H9 (cell line): ENCODE results near the gene NECAB2. TPM values are rescaled to one million over a fixed set of nuclear protein-coding genes. Genes with fewer than 3 reads are reported as not detected.
A peak's percentile ranks its signal among the peaks of the same experiment; 100 is the strongest.

Source experiments
- DNase-seq: peaks from one replicate; pipeline ENCODE4 v3.0.0-alpha.2; 2017
- H2AFZ ChIP-seq: one replicate; pipeline ENCODE4 v1.6.1; 2013; ENCODE audit warnings: mild to moderate bottlenecking, low read length, control low read depth, moderate library complexity
- H2AK5ac ChIP-seq: 2 replicates; pipeline ENCODE4 v1.6.1; 2013; ENCODE audit warnings: low read length, control low read depth, mixed read lengths; ENCODE audit not compliant: insufficient read length
- H2BK120ac ChIP-seq: one replicate; pipeline ENCODE4 v1.6.1; 2013; ENCODE audit warnings: low read depth, mild to moderate bottlenecking, low read length, control low read depth, inconsistent platforms; ENCODE audit not compliant: poor library complexity, severe bottlenecking
- H2BK12ac ChIP-seq: 2 replicates; pipeline ENCODE4 v1.6.1; 2013; ENCODE audit warnings: low read length, control low read depth, mixed read lengths, low read depth; ENCODE audit not compliant: insufficient read length
- H2BK15ac ChIP-seq: 2 replicates; pipeline ENCODE4 v1.6.1; 2013; ENCODE audit warnings: low read depth, low read length, control low read depth
- H2BK20ac ChIP-seq: one replicate; pipeline ENCODE4 v1.6.1; 2013; ENCODE audit warnings: low read depth, mild to moderate bottlenecking, low read length, control low read depth, inconsistent platforms; ENCODE audit not compliant: poor library complexity, severe bottlenecking
- H2BK5ac ChIP-seq: 2 replicates; pipeline ENCODE4 v1.6.1; 2013; ENCODE audit warnings: low read length, control low read depth, mixed read lengths; ENCODE audit not compliant: insufficient read length
- H3K14ac ChIP-seq: 2 replicates; pipeline ENCODE4 v1.6.1; 2013; ENCODE audit warnings: low read length, control low read depth; ENCODE audit not compliant: insufficient read depth
- H3K18ac ChIP-seq: 2 replicates; pipeline ENCODE4 v1.6.1; 2013; ENCODE audit warnings: low read depth, mild to moderate bottlenecking, mixed read lengths, low read length, control low read depth; ENCODE audit not compliant: insufficient read length
- H3K23ac ChIP-seq: 2 replicates; pipeline ENCODE4 v1.6.1; 2013; ENCODE audit warnings: low read length, control low read depth, mixed read lengths, low read depth; ENCODE audit not compliant: insufficient read length
- H3K23me2 ChIP-seq: 2 replicates; pipeline ENCODE4 v1.6.1; 2013; ENCODE audit warnings: low read depth, mild to moderate bottlenecking, mixed read lengths, low read length, control low read depth; ENCODE audit not compliant: insufficient read length, poor library complexity, severe bottlenecking
- H3K27ac ChIP-seq: 2 replicates; pipeline ENCODE4 v1.5.1; 2013; ENCODE audit warnings: low read length, control low read depth, mixed read lengths, low read depth; ENCODE audit not compliant: insufficient read length
- H3K27me3 ChIP-seq: 2 replicates; pipeline ENCODE4 v1.6.1; 2013; ENCODE audit warnings: low read length, control low read depth, inconsistent platforms; ENCODE audit not compliant: insufficient read depth
- H3K4ac ChIP-seq: 2 replicates; pipeline ENCODE4 v1.6.1; 2013; ENCODE audit warnings: low read depth, mild to moderate bottlenecking, control low read depth, inconsistent platforms, low read length, moderate library complexity
- H3K4me1 ChIP-seq: 2 replicates; pipeline ENCODE4 v1.6.1; 2013; ENCODE audit warnings: low read length, control low read depth, inconsistent platforms; ENCODE audit not compliant: insufficient read depth
- H3K4me2 ChIP-seq: 2 replicates; pipeline ENCODE4 v1.6.1; 2013; ENCODE audit warnings: low read length, control low read depth, mixed read lengths; ENCODE audit not compliant: insufficient read length, insufficient read depth
- H3K56ac ChIP-seq: 2 replicates; pipeline ENCODE4 v1.6.1; 2013; ENCODE audit warnings: low read depth, mild to moderate bottlenecking, mixed read lengths, low read length, control low read depth; ENCODE audit not compliant: insufficient read length
- H3K79me1 ChIP-seq: 2 replicates; pipeline ENCODE4 v1.6.1; 2013; ENCODE audit warnings: low read depth, mild to moderate bottlenecking, moderate library complexity, low read length, control low read depth, inconsistent platforms; ENCODE audit not compliant: insufficient read depth, poor library complexity, severe bottlenecking
- H3K79me2 ChIP-seq: 2 replicates; pipeline ENCODE4 v1.6.1; 2013; ENCODE audit warnings: low read length, control low read depth, inconsistent platforms; ENCODE audit not compliant: insufficient read depth
- H3K9ac ChIP-seq: 2 replicates; pipeline ENCODE4 v1.6.1; 2013; ENCODE audit warnings: low read length, control low read depth, mixed read lengths; ENCODE audit not compliant: insufficient read length; ENCODE audit errors: extremely low read depth
- H3K9me3 ChIP-seq: one replicate; pipeline ENCODE4 v1.6.1; 2013; ENCODE audit warnings: low read depth, low read length, inconsistent platforms; ENCODE audit not compliant: control insufficient read depth
- H3T11ph ChIP-seq: one replicate; pipeline ENCODE4 v1.6.1; 2013; ENCODE audit warnings: mild to moderate bottlenecking, low read length, control low read depth, inconsistent platforms
- H4K20me1 ChIP-seq: one replicate; pipeline ENCODE4 v1.6.1; 2013; ENCODE audit not compliant: control insufficient read depth, insufficient read length, insufficient read depth
- H4K5ac ChIP-seq: 2 replicates; pipeline ENCODE4 v1.6.1; 2013; ENCODE audit warnings: low read depth, mild to moderate bottlenecking, mixed read lengths, low read length, control low read depth; ENCODE audit not compliant: insufficient read length
- H4K8ac ChIP-seq: replicated peaks from 2 replicates; pipeline ENCODE4 v1.6.1; 2013; ENCODE audit warnings: low read length, control low read depth, mixed read lengths, low read depth; ENCODE audit not compliant: insufficient read length
- H4K91ac ChIP-seq: 2 replicates; pipeline ENCODE4 v1.6.1; 2013; ENCODE audit warnings: low read depth, mild to moderate bottlenecking, moderate library complexity, mixed read lengths, low read length, control low read depth; ENCODE audit not compliant: insufficient read length
- H3K27ac Mint-ChIP-seq, 3 experiments: 2 replicates in 2 of 3; 3 replicates in 1 of 3; pipeline ENCODE4 v1.8.0; 2020 to 2021; ENCODE audit warnings: mixed read lengths in 3 of 3, mild to moderate bottlenecking in 1 of 3, moderate library complexity in 1 of 3
- H3K27me3 Mint-ChIP-seq: 2 replicates; pipeline ENCODE4 v1.8.0; 2021; ENCODE audit warnings: low read depth, mild to moderate bottlenecking, moderate library complexity, mixed read lengths
- H3K36me3 Mint-ChIP-seq, 3 experiments: 2 replicates in 2 of 3; 3 replicates in 1 of 3; pipeline ENCODE4 v1.8.0; 2020 to 2021; ENCODE audit warnings: low read depth in 3 of 3, mixed read lengths in 3 of 3; ENCODE audit not compliant: insufficient read depth in 1 of 3
- H3K4me1 Mint-ChIP-seq, 2 experiments: 2 replicates each; pipeline ENCODE4 v1.8.0; 2020; ENCODE audit warnings: mixed read lengths in 2 of 2
- H3K4me3 Mint-ChIP-seq, 2 experiments: 2 replicates in 1 of 2; 3 replicates in 1 of 2; pipeline ENCODE4 v1.8.0; 2020 to 2021; ENCODE audit warnings: mild to moderate bottlenecking in 2 of 2, mixed read lengths in 2 of 2, moderate library complexity in 1 of 2
- H3K9me3 Mint-ChIP-seq, 2 experiments: 2 replicates in 1 of 2; 3 replicates in 1 of 2; pipeline ENCODE4 v1.8.0; 2020; ENCODE audit warnings: mild to moderate bottlenecking in 2 of 2, mixed read lengths in 2 of 2, moderate library complexity in 1 of 2
- CTCF ChIP-seq: fragments of 200-600 bp; sonication (generic); conservative IDR thresholded peaks from 3 replicates; pipeline ENCODE4 v1.8.0; 2021; ENCODE audit warnings: antibody characterized with exemption, mild to moderate bottlenecking
- WGBS: extraction: QIAGEN DNeasy Blood & Tissue Kit; methylation state at CpG from one replicate; pipeline ENCODE4 v1.1.7; 2013; ENCODE audit warnings: missing lambda C conversion rate, low lambda C conversion rate, mixed read lengths; ENCODE audit not compliant: insufficient read length; ENCODE audit errors: extremely low coverage; 5-methylcytosine and 5-hydroxymethylcytosine counted together
- total RNA-seq: library from RNA; stranded (reverse); gene quantifications from 2 replicates; pipeline ENCODE4 v1.2.1, GENCODE V29; 2021

NECAB2 gene
- total RNA-seq, 1 experiment from 2014 or later: 12.6 TPM

GRCh38 chr16:83933885-83934683 is 34.0 kb upstream of the NECAB2 start:
- Histone ChIP-seq H2BK20ac (no peak overlapping the region), H3K23ac (no peak overlapping the region), H2BK5ac (no peak overlapping the region), H4K8ac (no peak overlapping the region), H3K4ac (no peak overlapping the region), H3K14ac (no peak overlapping the region), H3K9me3 (no peaks in the 10 kb centered on the region), H3K23me2 (no peaks in the 10 kb centered on the region), H3K9ac (no peak overlapping the region), H3K4me1 (no peaks in the 10 kb centered on the region), H2BK12ac (no peak overlapping the region), H3K4me2 (no peak overlapping the region), H3K27ac (no peak overlapping the region), H4K20me1 (no peaks in the 10 kb centered on the region), H3K18ac (no peak overlapping the region), H3K56ac (no peak overlapping the region), H4K5ac (no peak overlapping the region), H3T11ph (no peak overlapping the region), H2BK120ac (no peak overlapping the region), H2AK5ac (no peak overlapping the region), H4K91ac (no peak overlapping the region), H2BK15ac (no peak overlapping the region), H3K27me3 (no peaks in the 10 kb centered on the region), H3K79me1 (no peaks in the 10 kb centered on the region), H3K79me2 (no peaks in the 10 kb centered on the region), H2AFZ (no peak overlapping the region)
- Mint-ChIP-seq H3K27ac (peak overlapping the region; percentile 39 to 50 (median 40); a peak in 4 of 7 replicates), H3K9me3 (no peaks in the 10 kb centered on the region), H3K27me3 (peaks cover 9% of the 10 kb centered on the region), H3K4me1 (peaks cover 0 to under 1% of the 10 kb centered on the region in 2 experiments; a peak in 1 of 4 replicates), H3K36me3 (peaks cover 0 to 3% (median under 1%) of the 10 kb centered on the region in 3 experiments; a peak in 5 of 7 replicates), H3K4me3 (no peak overlapping the region)
- DNase-seq: no peak
- no peak for TF ChIP-seq CTCF
- WGBS: no CpG with 5 or more reads among the region's 28 CpGs
